ENCODE measurements around the gene PCYT2. TPM values are rescaled to one million over a fixed set of nuclear protein-coding genes. Genes with fewer than 3 reads are reported as not detected.

PCYT2 gene
- total and polyA plus RNA-seq, 2 donors (not counting 1 experiment from before 2014, with no cell fraction given): 33.4 to 34.9 TPM

DNA sequence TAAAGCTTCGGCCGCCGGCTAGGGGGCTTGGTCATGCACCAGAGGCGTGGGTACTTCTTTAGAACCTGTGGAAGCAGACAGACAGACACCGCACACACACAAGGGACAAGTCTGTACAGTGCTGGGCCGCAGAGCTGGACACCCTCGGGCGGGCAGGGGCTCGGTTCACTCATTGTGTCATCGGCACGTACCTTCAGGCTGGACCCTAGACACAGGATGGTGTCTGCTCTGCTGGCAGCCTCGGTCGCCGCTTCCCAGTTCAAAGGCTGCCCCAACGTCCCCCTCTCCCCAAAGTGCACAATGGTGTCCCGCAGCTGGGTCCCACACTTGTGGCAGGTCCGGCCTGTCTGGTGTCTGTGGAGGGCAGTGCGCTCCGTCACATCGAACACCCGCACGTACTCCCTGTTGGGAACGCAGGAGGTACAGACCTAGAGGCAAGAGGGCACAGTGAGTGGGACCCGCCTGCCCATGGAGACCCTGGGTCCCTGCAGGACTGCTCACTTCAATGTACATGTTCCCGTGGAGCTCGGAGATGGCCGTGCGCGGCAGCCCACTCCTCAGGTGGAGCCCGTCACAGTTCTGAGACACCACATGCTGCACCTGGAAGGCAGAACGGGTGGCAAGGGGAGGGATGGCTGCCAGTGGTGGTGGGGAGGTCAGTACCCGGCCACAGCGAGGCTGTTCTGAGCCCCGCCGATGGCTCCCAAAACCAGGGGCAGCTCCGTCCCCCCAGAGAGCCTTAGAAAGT is 3.1 kb upstream of the PCYT2 start:
- no peak for ATAC-seq (ENCODE audit: low read depth)
- H3K4me2 ChIP-seq (replicated peaks; ENCODE audit: low read depth, low read length, poor library complexity, severe bottlenecking): no peak overlapping the region
- H3K36me3 ChIP-seq (replicated peaks in 1 of 2; ENCODE audit: control extremely low read depth in 1 of 2, control insufficient read depth in 1 of 2, extremely low read depth in 1 of 2, insufficient read depth in 2 of 2, low read length in 1 of 2): peaks cover 0 to 38% of the 10 kb centered on the region in 2 experiments
- Mint-ChIP-seq H3K27ac (no peak overlapping the region), H3K9me3 (ENCODE audit: insufficient read depth) (no peaks in the 10 kb centered on the region), H3K4me1 (peaks cover 35% of the 10 kb centered on the region), H3K27me3 (no peaks in the 10 kb centered on the region), H3K4me3 (no peak overlapping the region)
- H3K4me3 ChIP-seq (ENCODE audit: control extremely low read depth in 1 of 5, extremely low read depth in 1 of 5, insufficient read depth in 1 of 5, low read depth in 2 of 5, low read length in 4 of 5): no peak overlapping the region
- ChIA-PET CTCF (interaction anchor here (1.7 kb wide), 1 partner anchor 44 kb away, joined by 4 read pairs; no protein-coding TSS in a partner anchor), POLR2A (no interaction called here)
- peaks cover 68% of the 10 kb centered on the region for H4K20me1 ChIP-seq (ENCODE audit: control insufficient read depth, insufficient read depth, low read length, poor library complexity, severe bottlenecking)
- H3K9me3 ChIP-seq (ENCODE audit: control extremely low read depth in 1 of 3, control insufficient read depth in 2 of 3, insufficient read depth in 1 of 3, low read length in 2 of 3): peaks cover 0 to 3% (median 0%) of the 10 kb centered on the region in 3 donors
- peaks cover 22 to 36% of the 10 kb centered on the region in 2 donors for H3K4me1 ChIP-seq (ENCODE audit: control insufficient read depth in 2 of 2, insufficient read depth in 2 of 2, low read length in 2 of 2)
- no peaks in the 10 kb centered on the region for H3K27me3 ChIP-seq (replicated peaks in 1 of 4; ENCODE audit: control extremely low read depth in 1 of 4, control insufficient read depth in 3 of 4, insufficient read depth in 4 of 4, low read length in 3 of 4)
- no peak overlapping the region for H3K9ac ChIP-seq (ENCODE audit: low read length)
- peaks cover 57% of the 10 kb centered on the region for H3K79me2 ChIP-seq (ENCODE audit: control insufficient read depth, insufficient read depth, low read length)
- no peak overlapping the region for H2AFZ ChIP-seq (ENCODE audit: insufficient read depth, low read depth, low read length, poor library complexity, severe bottlenecking)
- intact Hi-C loops (cut with micrococcal nuclease): no loop called here
- 97% methylated on average over 31 of the region's 36 CpGs for WGBS (ENCODE audit: insufficient coverage)
- no peak for TF ChIP-seq EZH2 (IDR thresholded peaks at IDR 0.05; ENCODE audit: borderline replicate concordance, insufficient read depth, low read depth, low read length, poor library complexity, severe bottlenecking)
- TF ChIP-seq, protein P1, sequence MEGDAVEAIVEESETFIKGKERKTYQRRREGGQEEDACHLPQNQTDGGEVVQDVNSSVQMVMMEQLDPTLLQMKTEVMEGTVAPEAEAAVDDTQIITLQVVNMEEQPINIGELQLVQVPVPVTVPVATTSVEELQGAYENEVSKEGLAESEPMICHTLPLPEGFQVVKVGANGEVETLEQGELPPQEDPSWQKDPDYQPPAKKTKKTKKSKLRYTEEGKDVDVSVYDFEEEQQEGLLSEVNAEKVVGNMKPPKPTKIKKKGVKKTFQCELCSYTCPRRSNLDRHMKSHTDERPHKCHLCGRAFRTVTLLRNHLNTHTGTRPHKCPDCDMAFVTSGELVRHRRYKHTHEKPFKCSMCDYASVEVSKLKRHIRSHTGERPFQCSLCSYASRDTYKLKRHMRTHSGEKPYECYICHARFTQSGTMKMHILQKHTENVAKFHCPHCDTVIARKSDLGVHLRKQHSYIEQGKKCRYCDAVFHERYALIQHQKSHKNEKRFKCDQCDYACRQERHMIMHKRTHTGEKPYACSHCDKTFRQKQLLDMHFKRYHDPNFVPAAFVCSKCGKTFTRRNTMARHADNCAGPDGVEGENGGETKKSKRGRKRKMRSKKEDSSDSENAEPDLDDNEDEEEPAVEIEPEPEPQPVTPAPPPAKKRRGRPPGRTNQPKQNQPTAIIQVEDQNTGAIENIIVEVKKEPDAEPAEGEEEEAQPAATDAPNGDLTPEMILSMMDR (IDR thresholded peaks at IDR 0.05): no peak
- H3K27ac ChIP-seq (ENCODE audit: low read length in 2 of 2): no peak overlapping the region
- DNase-seq: no peak
